Pancreas (tissue), 10 donors: ENCODE measurements around the gene KSR1. TPM values are rescaled to one million over a fixed set of nuclear protein-coding genes. Genes with fewer than 3 reads are reported as not detected.
"Not testable (repeated sequence)": the region's sequence is repeated elsewhere in the genome, so short reads cannot be mapped to it uniquely, and the experiment has no call there.

Experiments
- ATAC-seq, 4 donors: fragments of 200-7000 bp; cut with Tn5 transposase; one replicate each; pipeline versions ENCODE4 v1.8.0 to v1.9.1; 2020; ENCODE audit warnings: mild to moderate bottlenecking in 4 of 4, moderate library complexity in 4 of 4
- DNase-seq, 6 donors: peaks; one replicate each; pipeline ENCODE4 v3.0.0-alpha.2; 2020
- FAIRE-seq: peaks from 2 replicates; lab custom pipeline; 2012; peaks lifted over from hg19 to GRCh38; lab: Jason Lieb, UNC
- H3K27ac ChIP-seq, 4 donors: fragments of 200-600 bp; sonication (generic); 1 replicate in 3 of 4; 2 replicates in 1 of 4; pipeline versions ENCODE4 v1.5.0 to v1.8.0; 2020
- H3K27me3 ChIP-seq, 4 donors: fragments of 200-600 bp; one replicate each; pipeline ENCODE4 v1.8.0; 2021
- H3K36me3 ChIP-seq, 3 donors: fragments of 200-600 bp; sonication (generic) in 1 of 3; one replicate each; pipeline versions ENCODE4 v1.5.0 to v1.8.0; 2020 to 2021
- H3K4me1 ChIP-seq, 3 donors: fragments of 200-600 bp; one replicate each; pipeline ENCODE4 v1.8.0; 2021
- H3K4me3 ChIP-seq, 4 donors: fragments of 200-600 bp; sonication (generic) in 2 of 4; one replicate each; pipeline versions ENCODE4 v1.5.0 to v1.8.0; 2020 to 2021
- H3K9me3 ChIP-seq, 4 donors: fragments of 200-600 bp; one replicate each; pipeline ENCODE4 v1.8.0; 2021
- WGBS, 2 donors: extraction: QIAGEN DNeasy Blood & Tissue Kit; methylation state at CpG; one replicate each; pipeline ENCODE4 v1.1.7; 2013; 5-methylcytosine and 5-hydroxymethylcytosine counted together
- intact Hi-C, 3 donors: fragments of 100-400 bp; cut with DNase I; formaldehyde crosslinking; loops; one replicate each; pipeline versions ENCODE4 v1.11.1 to v1.14.2; 2022
- polyA plus RNA-seq, 2 donors: library from polyadenylated mRNA; stranded (reverse); fragments of 200-250 nt; gene quantifications; one replicate each; pipeline ENCODE4 v1.2.3, GENCODE V29; 2013
- total RNA-seq, 6 donors: library from RNA; stranded (reverse); fragmentation: NEBNext Ultra II Directional in 4 of 6; extraction: Animal tissue kit (Norgen Biotek cat#: 25700) in 4 of 6; gene quantifications; one replicate each; pipeline versions ENCODE4 v1.2.1 to v1.2.4, GENCODE V29; 2021 to 2023
- TF ChIP-seq, protein P1 (sequence below), 4 donors: fragments of 200-600 bp; sonication (generic) in 3 of 4; IDR thresholded peaks; one replicate each; pipeline versions ENCODE4 v1.5.0 to v1.8.0; 2021; ENCODE audit warnings: antibody characterized with exemption in 4 of 4
- donor health status: healthy with polysubstance abuse.
- donor health status: DM: no; HTN: no; CAD: no; lungs with moderate emphysema.
- donor health status: DM: no; HTN: no; CAD: no.
- donor health status: control.
- donor health status: control.
- donor health status: Bipolar disorder and iron deficiency.
- donor health status: DM: yes; HTN: yes; CAD: no.
- donor health status: DM: no; HTN: no; CAD: no.
- donor health status: DM: no; HTN: no; CAD: no.
- donor health status: DM: yes; HTN: yes; CAD: no.

KSR1 gene
- total and polyA plus RNA-seq, 8 donors: 68.2 to 139 (median 103) TPM

DNA sequence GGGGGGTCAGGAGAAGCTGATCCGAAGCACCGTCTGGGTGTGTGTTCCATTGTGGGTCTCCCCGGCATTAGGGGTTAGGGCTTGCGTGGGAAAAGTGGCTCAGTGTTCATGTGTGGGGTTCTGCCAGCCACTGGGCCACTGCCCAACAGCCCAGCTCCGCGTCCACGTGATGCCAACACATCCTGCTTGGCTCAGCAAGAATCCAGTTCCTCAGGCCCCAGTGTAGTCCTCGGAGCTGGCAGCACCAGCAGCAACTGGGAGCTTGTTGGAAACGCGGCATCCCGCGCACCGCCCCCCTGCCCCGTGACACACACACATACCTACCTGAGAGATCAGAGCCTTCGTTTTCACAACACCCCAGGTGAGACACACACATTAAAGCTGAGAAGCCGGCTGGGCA is 193.7 kb downstream of the KSR1 start:
- peak in 1 of 6 donors; percentile 30 for DNase-seq
- Histone ChIP-seq H3K4me1 (no peaks in the 10 kb centered on the region), H3K36me3 (peaks cover 0 to 7% (median 0%) of the 10 kb centered on the region in 3 donors), H3K27me3 (no peaks in the 10 kb centered on the region), H3K9me3 (no peaks in the 10 kb centered on the region), H3K4me3 (no peak overlapping the region), H3K27ac (no peak overlapping the region)
- FAIRE-seq: no peak
- 70 to 72% methylated on average over 16 of the region's 16 CpGs for WGBS, 2 donors
- ATAC-seq: peak in 2 of 4 donors; percentile 35 to 44
- intact Hi-C loops: loop anchor here in 2 of 3 donors (2.0 to 10.0 kb wide), 5 partner anchors 47 to 415 kb away; no protein-coding TSS in a partner anchor
- TF ChIP-seq, protein P1, sequence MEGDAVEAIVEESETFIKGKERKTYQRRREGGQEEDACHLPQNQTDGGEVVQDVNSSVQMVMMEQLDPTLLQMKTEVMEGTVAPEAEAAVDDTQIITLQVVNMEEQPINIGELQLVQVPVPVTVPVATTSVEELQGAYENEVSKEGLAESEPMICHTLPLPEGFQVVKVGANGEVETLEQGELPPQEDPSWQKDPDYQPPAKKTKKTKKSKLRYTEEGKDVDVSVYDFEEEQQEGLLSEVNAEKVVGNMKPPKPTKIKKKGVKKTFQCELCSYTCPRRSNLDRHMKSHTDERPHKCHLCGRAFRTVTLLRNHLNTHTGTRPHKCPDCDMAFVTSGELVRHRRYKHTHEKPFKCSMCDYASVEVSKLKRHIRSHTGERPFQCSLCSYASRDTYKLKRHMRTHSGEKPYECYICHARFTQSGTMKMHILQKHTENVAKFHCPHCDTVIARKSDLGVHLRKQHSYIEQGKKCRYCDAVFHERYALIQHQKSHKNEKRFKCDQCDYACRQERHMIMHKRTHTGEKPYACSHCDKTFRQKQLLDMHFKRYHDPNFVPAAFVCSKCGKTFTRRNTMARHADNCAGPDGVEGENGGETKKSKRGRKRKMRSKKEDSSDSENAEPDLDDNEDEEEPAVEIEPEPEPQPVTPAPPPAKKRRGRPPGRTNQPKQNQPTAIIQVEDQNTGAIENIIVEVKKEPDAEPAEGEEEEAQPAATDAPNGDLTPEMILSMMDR (IDR thresholded peaks at IDR 0.05): no peak

- intact Hi-C loops: loop anchor here in 2 of 3 donors (2.0 to 10.0 kb wide), 4 partner anchors 48 to 416 kb away; no protein-coding TSS in a partner anchor
- Histone ChIP-seq H3K4me1 (no peaks in the 10 kb centered on the region), H3K27ac (no peak overlapping the region), H3K27me3 (no peaks in the 10 kb centered on the region), H3K9me3 (no peaks in the 10 kb centered on the region), H3K36me3 (peaks cover 0 to 7% (median 0%) of the 10 kb centered on the region in 3 donors), H3K4me3 (no peak overlapping the region)
- WGBS, 2 donors: 57 to 69% methylated on average over 11 of the region's 11 CpGs
- DNase-seq (no peak), FAIRE-seq (no peak), ATAC-seq (no peak)
- TF ChIP-seq, protein P1 (IDR thresholded peaks at IDR 0.05): no peak
Measured at GRCh38 chr17:27650836-27651235, 194.6 kb downstream of the KSR1 start.

GRCh38 chr17:27651411-27652345 is 195.4 kb downstream of the KSR1 start:
- intact Hi-C loops: loop anchor here in 2 of 3 donors (2.0 to 10.0 kb wide), 4 partner anchors 49 to 417 kb away; no protein-coding TSS in a partner anchor
- WGBS, 2 donors: 36 to 44% methylated on average over 16 of the region's 16 CpGs

GRCh38 chr17:27653449-27653971 is 197.3 kb downstream of the KSR1 start:
- 68% methylated on average over 7 to 9 of the region's 9 CpGs for WGBS, 2 donors
- ATAC-seq, DNase-seq, H3K9me3 ChIP-seq, FAIRE-seq, H3K36me3 ChIP-seq, H3K4me1 ChIP-seq, H3K4me3 ChIP-seq, H3K27ac ChIP-seq, H3K27me3 ChIP-seq: not testable (repeated sequence)
- intact Hi-C loops: loop anchor here in 2 of 3 donors (5.0 to 10.0 kb wide), 3 partner anchors 51 to 419 kb away; no protein-coding TSS in a partner anchor

More at GRCh38 chr17:27651411-27652345, 195.4 kb downstream of the KSR1 start:
- DNase-seq (peak in 4 of 6 donors; percentile 37 to 88 (median 74)), ATAC-seq (peak; percentile 62 to 81 (median 78)), FAIRE-seq (no peak)
- H3K4me1 ChIP-seq: no peaks in the 10 kb centered on the region
- H3K27ac ChIP-seq: no peak overlapping the region
- TF ChIP-seq, protein P1 (IDR thresholded peaks at IDR 0.05): peak; percentile 78 to 95 (median 92)
- no peaks in the 10 kb centered on the region for H3K27me3 ChIP-seq
- no peak overlapping the region for H3K4me3 ChIP-seq
- no peaks in the 10 kb centered on the region for H3K9me3 ChIP-seq
- peaks cover 0 to 7% (median 0%) of the 10 kb centered on the region in 3 donors for H3K36me3 ChIP-seq

DNA sequence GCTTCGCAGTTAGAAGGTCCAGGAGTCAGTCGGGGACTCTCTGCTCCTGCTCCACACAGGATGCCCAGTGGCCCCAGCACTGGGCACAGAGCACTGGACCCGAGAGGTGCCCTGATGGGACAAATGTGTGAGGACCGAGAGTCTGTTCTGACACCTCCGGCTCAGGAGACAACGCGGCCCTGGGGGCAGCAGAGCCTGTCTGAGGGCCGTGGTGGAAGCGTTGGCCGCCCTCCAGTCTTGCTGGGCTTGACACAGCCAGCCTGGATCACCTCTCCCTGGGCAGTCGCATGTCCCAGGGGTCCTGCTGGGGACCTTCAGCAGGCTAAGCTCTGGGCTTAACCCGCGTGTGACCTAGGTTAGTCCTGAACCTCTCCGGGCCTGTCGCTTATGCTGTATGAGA is 197.9 kb downstream of the KSR1 start:
- Histone ChIP-seq H3K36me3 (no peaks in the 10 kb centered on the region), H3K4me3 (no peak overlapping the region), H3K4me1 (no peaks in the 10 kb centered on the region), H3K27ac (no peak overlapping the region), H3K27me3 (no peaks in the 10 kb centered on the region), H3K9me3 (no peaks in the 10 kb centered on the region)
- DNase-seq (no peak), ATAC-seq (no peak), FAIRE-seq (no peak)
- TF ChIP-seq, protein P1 (IDR thresholded peaks at IDR 0.05): no peak
- 76 to 90% methylated on average over 15 of the region's 15 CpGs for WGBS, 2 donors
- intact Hi-C loops: loop anchor here in 2 of 3 donors (5.0 to 10.0 kb wide), 3 partner anchors 52 to 419 kb away; no protein-coding TSS in a partner anchor
